Right atrium auricular region (tissue), 2 donors: ENCODE measurements around the gene SLC46A3. TPM values are rescaled to one million over a fixed set of nuclear protein-coding genes. Genes with fewer than 3 reads are reported as not detected.
"Not testable (repeated sequence)": the region's sequence is repeated elsewhere in the genome, so short reads cannot be mapped to it uniquely, and the experiment has no call there.

Experiments used
- DNase-seq: peaks from one replicate; pipeline ENCODE4 v3.0.0-alpha.2; 2019; ENCODE audit warnings: low spot score
- H3K27ac ChIP-seq, 2 donors: fragments of 200-600 bp; sonication (generic); 1 replicate in 1 of 2; 2 replicates in 1 of 2; pipeline ENCODE4 v1.5.1; 2016 to 2019
- H3K27me3 ChIP-seq, 2 donors: fragments of 200-600 bp; sonication (generic); one replicate each; pipeline versions ENCODE4 v1.5.1 to v1.6.0; 2017 to 2019
- H3K36me3 ChIP-seq: fragments of 200-600 bp; sonication (generic); one replicate; pipeline ENCODE4 v1.5.1; 2016
- H3K4me1 ChIP-seq, 2 donors: fragments of 200-600 bp; sonication (generic); one replicate each; pipeline versions ENCODE4 v1.5.1 to v1.6.0; 2017 to 2019
- H3K4me3 ChIP-seq, 2 donors: fragments of 200-600 bp; sonication (generic); 1 replicate in 1 of 2; 2 replicates in 1 of 2; pipeline ENCODE4 v1.5.1; 2017 to 2019; ENCODE audit warnings: mild to moderate bottlenecking in 1 of 2, moderate library complexity in 1 of 2
- H3K9me3 ChIP-seq, 2 donors: fragments of 200-600 bp; sonication (generic); one replicate each; pipeline ENCODE4 v1.5.1; 2019
- CTCF ChIP-seq, 2 donors: fragments of 200-600 bp; sonication (generic); IDR thresholded peaks; one replicate each; pipeline ENCODE4 v1.5.1; 2019; ENCODE audit warnings: antibody characterized with exemption in 2 of 2
- total RNA-seq, 2 donors: library from RNA; depleted of rRNA; stranded (reverse); fragments of >200 nt; gene quantifications; one replicate each; pipeline ENCODE4 v1.1.0, GENCODE V29; 2016

The SLC46A3 gene
- total RNA-seq, 2 donors from 2014 or later, result 13.5 to 24.1 TPM

- Histone ChIP-seq H3K36me3 (peaks cover 43% of the 10 kb centered on the region), H3K27ac (no peak overlapping the region), H3K9me3 (no peaks in the 10 kb centered on the region)
Observed at GRCh38 chr13:28705461-28706083, 13.2 kb downstream of the SLC46A3 start.

GRCh38 chr13:28704919-28705318, 13.9 kb downstream of the SLC46A3 start:
- no peak for DNase-seq
- Histone ChIP-seq H3K4me3 (no peak overlapping the region), H3K27ac (no peak overlapping the region), H3K27me3 (no peaks in the 10 kb centered on the region), H3K36me3 (peaks cover 43% of the 10 kb centered on the region), H3K9me3 (no peaks in the 10 kb centered on the region), H3K4me1 (no peaks in the 10 kb centered on the region)
- TF ChIP-seq CTCF (IDR thresholded peaks at IDR 0.05), result no peak

More at GRCh38 chr13:28705461-28706083, 13.2 kb downstream of the SLC46A3 start:
- DNase-seq, result no peak
- TF ChIP-seq CTCF (IDR thresholded peaks at IDR 0.05), result no peak
- no peak overlapping the region for H3K4me3 ChIP-seq
- H3K27me3 ChIP-seq, result no peaks in the 10 kb centered on the region
- no peaks in the 10 kb centered on the region for H3K4me1 ChIP-seq

GRCh38 chr13:28704282-28704681, 14.5 kb downstream of the SLC46A3 start:
- H3K4me3 ChIP-seq, result no peak overlapping the region

DNA sequence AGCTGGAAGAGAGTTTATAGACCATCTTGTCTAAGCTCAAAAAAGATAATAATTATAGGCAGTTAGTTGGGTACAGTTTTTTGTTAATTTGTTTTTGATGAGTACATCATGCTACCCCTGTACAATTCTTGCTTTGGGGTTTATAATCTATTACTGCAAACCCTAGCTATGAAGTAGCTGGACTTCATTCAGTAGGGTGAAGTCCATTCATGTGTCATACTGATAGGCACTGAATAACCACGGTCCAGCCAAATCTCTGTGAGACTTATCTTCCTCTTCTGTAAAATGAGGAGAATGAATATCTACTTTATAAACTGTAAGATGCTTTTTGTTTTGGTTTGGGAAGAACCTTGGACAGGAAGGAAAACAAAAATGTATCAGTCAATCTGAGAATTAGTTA, 19.5 kb downstream of the SLC46A3 start:
- Histone ChIP-seq H3K4me3 (no peak overlapping the region), H3K9me3 (no peaks in the 10 kb centered on the region), H3K27ac (no peak overlapping the region), H3K36me3 (peaks cover 51% of the 10 kb centered on the region), H3K27me3 (no peaks in the 10 kb centered on the region), H3K4me1 (no peaks in the 10 kb centered on the region)
- no peak for TF ChIP-seq CTCF (IDR thresholded peaks at IDR 0.05)
- DNase-seq, result no peak

More at GRCh38 chr13:28704282-28704681, 14.5 kb downstream of the SLC46A3 start:
- peaks cover 43% of the 10 kb centered on the region for H3K36me3 ChIP-seq
- H3K4me1 ChIP-seq, result no peaks in the 10 kb centered on the region
- H3K27me3 ChIP-seq, result no peaks in the 10 kb centered on the region
- no peak overlapping the region for H3K27ac ChIP-seq
- no peak for DNase-seq
- no peak for TF ChIP-seq CTCF (IDR thresholded peaks at IDR 0.05)
- no peaks in the 10 kb centered on the region for H3K9me3 ChIP-seq

DNA sequence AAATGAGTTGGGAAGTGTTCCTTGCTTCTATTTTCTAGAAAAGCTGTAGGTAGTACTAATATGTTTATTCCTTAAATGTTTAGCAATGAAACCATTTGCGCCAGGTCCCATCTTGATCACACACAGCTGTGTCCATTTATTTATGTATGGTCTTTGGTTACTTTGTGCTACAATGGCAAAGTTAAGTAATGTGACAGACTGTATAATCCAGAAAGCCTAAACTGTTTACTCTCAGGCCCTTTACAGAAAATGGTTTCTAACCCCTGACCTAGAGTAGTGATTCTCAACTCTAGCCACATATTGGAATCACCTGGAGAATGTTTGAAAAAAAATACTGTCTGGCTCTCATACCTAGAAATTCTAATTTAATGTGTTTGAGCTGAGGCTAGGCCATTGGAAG, 21.3 kb downstream of the SLC46A3 start:
- DNase-seq, result no peak
- Histone ChIP-seq H3K4me1 (no peaks in the 10 kb centered on the region), H3K27me3 (no peaks in the 10 kb centered on the region), H3K9me3 (no peaks in the 10 kb centered on the region), H3K27ac (no peak overlapping the region), H3K4me3 (no peak overlapping the region), H3K36me3 (peaks cover 33% of the 10 kb centered on the region)
- TF ChIP-seq CTCF (IDR thresholded peaks at IDR 0.05), result no peak

- not testable (repeated sequence) for H3K9me3 ChIP-seq, DNase-seq, H3K4me3 ChIP-seq, H3K27ac ChIP-seq, H3K4me1 ChIP-seq, H3K27me3 ChIP-seq, H3K36me3 ChIP-seq
Observed at GRCh38 chr13:28693605-28694491, 24.9 kb downstream of the SLC46A3 start.
